SK-N-SH (cell line): ENCODE data around the gene SPEF2. TPM values are rescaled to one million over a fixed set of nuclear protein-coding genes. Genes with fewer than 3 reads are reported as not detected.

Experiments used
- CTCF ChIA-PET: fragments of 300-600, 350-600 bp; formaldehyde crosslinking; extraction: SDS; loops from one replicate; lab custom pipeline; 2021; lab: Yijun Ruan, JAX
- POLR2A ChIA-PET: fragments of 350-600 bp; sonication (Branson Sonifier 250); formaldehyde crosslinking; extraction: SDS; loops from one replicate; lab custom pipeline; 2020; ENCODE audit warnings: antibody characterized with exemption, inconsistent platforms; lab: Yijun Ruan, JAX
- DNase-seq: peaks from one replicate; pipeline ENCODE4 v3.0.0; 2012
- H2AFZ ChIP-seq: fragments of 200-600 bp; sonication (generic); 2 replicates; pipeline ENCODE4 v1.8.1; 2016; ENCODE audit warnings: antibody characterized with exemption, mild to moderate bottlenecking, low read depth
- H3F3A ChIP-seq: fragments of 200-600 bp; sonication (generic); replicated peaks from 2 replicates; pipeline ENCODE3; 2016; ENCODE audit warnings: antibody characterized with exemption, mild to moderate bottlenecking; ENCODE audit not compliant: insufficient read depth
- H3K27ac ChIP-seq, 2 experiments: fragments of 200-500 bp in 1 of 2; fragments of 200-600 bp in 1 of 2; sonication (Bioruptor generic) in 1 of 2; sonication (generic), shearing (Covaris generic) in 1 of 2; 2 replicates each; pipeline versions ENCODE4 v1.5.1 to v1.6.1; 2014 to 2016; ENCODE audit warnings: low read depth in 2 of 2, inconsistent platforms in 1 of 2, low read length in 1 of 2, mild to moderate bottlenecking in 1 of 2, mixed read lengths in 1 of 2
- H3K27me3 ChIP-seq: fragments of 200-600 bp; sonication (generic), shearing (Covaris generic); 2 replicates; pipeline ENCODE4 v1.6.1; 2016; ENCODE audit warnings: mixed run types; ENCODE audit not compliant: insufficient read depth
- H3K36me3 ChIP-seq, 2 experiments: fragments of 200-500 bp in 1 of 2; fragments of 200-600 bp in 1 of 2; sonication (Bioruptor generic) in 1 of 2; sonication (generic) in 1 of 2; replicated peaks in 1 of 2; 2 replicates each; pipeline versions ENCODE3 to v1.5.1; 2014 to 2016; ENCODE audit warnings: low read length in 1 of 2, mild to moderate bottlenecking in 1 of 2; ENCODE audit not compliant: insufficient read depth in 2 of 2, control insufficient read depth in 1 of 2
- H3K4me1 ChIP-seq, 2 experiments: fragments of 200-500 bp in 1 of 2; fragments of 200-600 bp in 1 of 2; sonication (Bioruptor generic) in 1 of 2; sonication (generic), shearing (Covaris generic) in 1 of 2; 2 replicates each; pipeline versions ENCODE4 v1.5.1 to v1.6.1; 2014 to 2016; ENCODE audit warnings: low read depth in 1 of 2, low read length in 1 of 2, mixed run types in 1 of 2; ENCODE audit not compliant: insufficient read depth in 2 of 2, control insufficient read depth in 1 of 2
- H3K4me2 ChIP-seq: fragments of 200-600 bp; sonication (generic), shearing (Covaris generic); 2 replicates; pipeline ENCODE4 v1.6.1; 2017; ENCODE audit warnings: mixed run types
- H3K4me3 ChIP-seq, 2 experiments: fragments of 200-500 bp in 1 of 2; fragments of 200-600 bp in 1 of 2; sonication (Bioruptor generic) in 1 of 2; sonication (generic), shearing (Covaris generic) in 1 of 2; 2 replicates each; pipeline versions ENCODE4 v1.5.1 to v1.8.1; 2014 to 2016; ENCODE audit warnings: low read depth in 2 of 2, inconsistent platforms in 1 of 2, low read length in 1 of 2, mild to moderate bottlenecking in 1 of 2, mixed read lengths in 1 of 2, moderate library complexity in 1 of 2
- H3K79me2 ChIP-seq: fragments of 200-600 bp; sonication (generic); 2 replicates; pipeline ENCODE4 v1.8.1; 2017; ENCODE audit warnings: mild to moderate bottlenecking; ENCODE audit not compliant: insufficient read depth
- H3K9ac ChIP-seq: fragments of 200-600 bp; sonication (generic); 2 replicates; pipeline ENCODE4 v1.6.1; 2017; ENCODE audit warnings: mixed run types
- H3K9me2 ChIP-seq: fragments of 200-600 bp; sonication (generic); 2 replicates; pipeline ENCODE4 v1.6.1; 2017; ENCODE audit warnings: mixed run types
- H3K9me3 ChIP-seq: fragments of 200-600 bp; sonication (generic); 2 replicates; pipeline ENCODE4 v1.6.1; 2017; ENCODE audit warnings: mixed run types, mild to moderate bottlenecking, moderate library complexity
- H4K20me1 ChIP-seq: fragments of 200-600 bp; sonication (generic); 2 replicates; pipeline ENCODE4 v1.6.1; 2017; ENCODE audit warnings: mild to moderate bottlenecking, mixed run types; ENCODE audit not compliant: insufficient read depth
- EP300 ChIP-seq, 2 experiments: IDR thresholded peaks; 2 replicates each; pipeline versions ENCODE4 v1.4.0 to v1.6.1; 2012; ENCODE audit warnings: borderline replicate concordance in 1 of 2, low read depth in 1 of 2, low read length in 1 of 2
- FOXJ3 ChIP-seq: sonication (generic); formaldehyde crosslinking; IDR thresholded peaks from 2 replicates; pipeline ENCODE4 v1.5.1; 2020; ENCODE audit warnings: mild to moderate bottlenecking, missing genetic modification reagents
- FOXM1 ChIP-seq: IDR thresholded peaks from 2 replicates; pipeline ENCODE4 v1.4.0; 2012; ENCODE audit warnings: low read depth, mild to moderate bottlenecking
- GABPA ChIP-seq: IDR thresholded peaks from 2 replicates; pipeline ENCODE4 v1.4.0; 2012; ENCODE audit warnings: low read depth, mild to moderate bottlenecking
- GATA2 ChIP-seq: sonication (generic); formaldehyde crosslinking; IDR thresholded peaks from 2 replicates; pipeline ENCODE4 v1.5.0; 2020; ENCODE audit warnings: mild to moderate bottlenecking, missing genetic modification reagents
- MXI1 ChIP-seq: IDR thresholded peaks from 2 replicates; pipeline ENCODE4 v1.6.1; 2012; ENCODE audit warnings: mild to moderate bottlenecking, low read depth, low read length, improper control_type of control experiment
- NRF1 ChIP-seq: IDR thresholded peaks from 2 replicates; pipeline ENCODE4 v1.6.1; 2012; ENCODE audit warnings: low read depth, mild to moderate bottlenecking, low read length
- POLR2AphosphoS5 ChIP-seq: IDR thresholded peaks from 2 replicates; pipeline ENCODE4 v1.6.1; 2012; ENCODE audit warnings: low read depth, low read length
- RAD21 ChIP-seq: IDR thresholded peaks from 2 replicates; pipeline ENCODE4 v1.6.1; 2012; ENCODE audit warnings: mild to moderate bottlenecking, low read length
- RCOR1 ChIP-seq: fragments of 150-350 bp; IDR thresholded peaks from 2 replicates; pipeline ENCODE4 v1.6.1; 2017; ENCODE audit warnings: antibody characterized with exemption, low read length
- RXRA ChIP-seq: IDR thresholded peaks from 2 replicates; pipeline ENCODE4 v1.4.0; 2012; ENCODE audit warnings: low read depth, mild to moderate bottlenecking, borderline replicate concordance
- SMC3 ChIP-seq: IDR thresholded peaks from 2 replicates; pipeline ENCODE4 v1.6.1; 2012; ENCODE audit warnings: low read depth, low read length, improper control_type of control experiment
- TAF1 ChIP-seq: IDR thresholded peaks from 2 replicates; pipeline ENCODE4 v1.6.1; 2012; ENCODE audit warnings: low read depth, mild to moderate bottlenecking, low read length, moderate library complexity, borderline replicate concordance
- TCF12 ChIP-seq: IDR thresholded peaks from 2 replicates; pipeline ENCODE4 v1.4.0; 2012
- TEAD4 ChIP-seq: IDR thresholded peaks from 2 replicates; pipeline ENCODE4 v1.4.0; 2012; ENCODE audit warnings: mild to moderate bottlenecking, borderline replicate concordance; ENCODE audit not compliant: insufficient read depth
- WGBS: methylation state at CpG from one replicate; pipeline ENCODE4 v1.1.6; 2017; ENCODE audit warnings: low lambda C conversion rate; 5-methylcytosine and 5-hydroxymethylcytosine counted together
- polyA plus RNA-seq, 3 experiments: library from polyadenylated mRNA; depleted of rRNA; stranded (reverse); fragments of >200 nt; gene quantifications; 2 replicates each; pipeline ENCODE4 v1.2.3, GENCODE V29; 2012
- TF ChIP-seq, protein P1 (sequence below): fragments of 200-600 bp; sonication (generic); IDR thresholded peaks from 2 replicates; pipeline ENCODE4 v1.6.1; 2017; ENCODE audit warnings: antibody characterized with exemption, mild to moderate bottlenecking, moderate library complexity
- TF ChIP-seq, protein P2 (sequence below): fragments of 150-350 bp; IDR thresholded peaks from 2 replicates; pipeline ENCODE4 v1.6.1; 2017; ENCODE audit warnings: antibody characterized with exemption, low read length, low read depth, borderline replicate concordance
- TF ChIP-seq, protein P3 (sequence below): IDR thresholded peaks from 2 replicates; pipeline ENCODE4; 2012
- TF ChIP-seq, protein P4 (sequence below): fragments of 150-350 bp; IDR thresholded peaks from 2 replicates; pipeline ENCODE4 v1.6.1; 2016; ENCODE audit warnings: mild to moderate bottlenecking, low read depth, low read length
- TF ChIP-seq, protein P5 (sequence below): IDR thresholded peaks from 2 replicates; pipeline ENCODE4 v1.6.1; 2012; ENCODE audit warnings: mild to moderate bottlenecking, low read depth, low read length, moderate library complexity

Gene SPEF2
- polyA plus RNA-seq, 1 of the 3 experiments (the other 2 are of a cell fraction) = 1.6 TPM

DNA sequence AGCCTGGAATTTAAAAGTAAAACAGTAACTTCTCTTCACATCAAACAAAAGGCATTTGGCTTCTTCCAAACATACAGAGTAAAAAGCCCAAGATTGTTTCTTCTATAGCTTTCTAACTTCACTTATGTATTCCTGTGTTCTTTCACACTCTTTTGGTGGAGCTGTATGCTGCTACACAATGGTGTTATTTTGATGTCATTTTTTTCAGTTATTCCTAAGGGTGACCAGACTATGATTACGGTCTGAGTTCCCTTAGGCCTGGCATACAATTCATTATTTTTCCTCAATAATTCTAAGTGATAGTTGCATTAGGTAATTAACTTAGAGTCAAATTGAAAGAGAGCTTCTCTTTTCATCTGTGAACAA is 172.8 kb downstream of the SPEF2 start:
- Histone ChIP-seq H2AFZ (0 out of 2 replicates have a peak overlapping the region, but pooled peaks have one; percentile 8), H3K9ac (no peak overlapping the region)

DNA sequence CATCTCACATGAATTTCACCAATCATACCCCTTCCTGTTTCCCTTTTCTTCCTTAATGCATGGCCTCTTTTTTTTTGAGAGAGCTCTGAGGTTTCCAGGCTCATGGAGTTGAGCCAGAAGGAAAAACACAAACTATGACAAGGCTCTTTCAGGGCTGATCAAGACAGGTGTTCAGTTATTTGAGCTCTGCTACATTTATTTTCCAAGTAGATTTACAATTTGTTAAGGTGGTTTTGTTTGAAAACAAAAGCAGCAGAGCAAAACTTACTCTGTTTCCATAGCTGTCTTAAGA is 176.6 kb downstream of the SPEF2 start:
- no peak overlapping the region for H3K27ac ChIP-seq
- CTCF ChIA-PET = interaction anchor here (2.2 kb wide), 1 partner anchor 17 kb away, joined by 7 read pairs; no protein-coding TSS in a partner anchor
- H3K27me3 ChIP-seq = no peaks in the 10 kb centered on the region
- no peak overlapping the region for H3K9ac ChIP-seq
- no peak overlapping the region for H3K4me2 ChIP-seq
- H3K4me1 ChIP-seq = 0 out of 4 replicates have a peak, but pooled peaks cover 0 to 6% of the 10 kb centered on the region in 2 experiments
- H4K20me1 ChIP-seq = no peaks in the 10 kb centered on the region
- no peak overlapping the region for H2AFZ ChIP-seq
- no peaks in the 10 kb centered on the region for H3K9me2 ChIP-seq
- H3K79me2 ChIP-seq = no peaks in the 10 kb centered on the region
- TF ChIP-seq FOXM1 (no peak), RXRA (no peak), MXI1 (no peak), SMC3 (no peak), TEAD4 (no peak), EP300 (IDR thresholded peaks at IDR 0.05; ENCODE audit: borderline replicate concordance in 1 of 2, low read depth in 1 of 2, low read length in 1 of 2) (no peak), RCOR1 (no peak), NRF1 (no peak), FOXJ3 (CRISPR knock-in tag) (no peak), GABPA (no peak), GATA2 (CRISPR knock-in tag) (no peak), RAD21 (no peak), POLR2AphosphoS5 (no peak), TAF1 (no peak)
- TF ChIP-seq, protein P1, sequence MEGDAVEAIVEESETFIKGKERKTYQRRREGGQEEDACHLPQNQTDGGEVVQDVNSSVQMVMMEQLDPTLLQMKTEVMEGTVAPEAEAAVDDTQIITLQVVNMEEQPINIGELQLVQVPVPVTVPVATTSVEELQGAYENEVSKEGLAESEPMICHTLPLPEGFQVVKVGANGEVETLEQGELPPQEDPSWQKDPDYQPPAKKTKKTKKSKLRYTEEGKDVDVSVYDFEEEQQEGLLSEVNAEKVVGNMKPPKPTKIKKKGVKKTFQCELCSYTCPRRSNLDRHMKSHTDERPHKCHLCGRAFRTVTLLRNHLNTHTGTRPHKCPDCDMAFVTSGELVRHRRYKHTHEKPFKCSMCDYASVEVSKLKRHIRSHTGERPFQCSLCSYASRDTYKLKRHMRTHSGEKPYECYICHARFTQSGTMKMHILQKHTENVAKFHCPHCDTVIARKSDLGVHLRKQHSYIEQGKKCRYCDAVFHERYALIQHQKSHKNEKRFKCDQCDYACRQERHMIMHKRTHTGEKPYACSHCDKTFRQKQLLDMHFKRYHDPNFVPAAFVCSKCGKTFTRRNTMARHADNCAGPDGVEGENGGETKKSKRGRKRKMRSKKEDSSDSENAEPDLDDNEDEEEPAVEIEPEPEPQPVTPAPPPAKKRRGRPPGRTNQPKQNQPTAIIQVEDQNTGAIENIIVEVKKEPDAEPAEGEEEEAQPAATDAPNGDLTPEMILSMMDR = no peak
- TF ChIP-seq, protein P2, sequence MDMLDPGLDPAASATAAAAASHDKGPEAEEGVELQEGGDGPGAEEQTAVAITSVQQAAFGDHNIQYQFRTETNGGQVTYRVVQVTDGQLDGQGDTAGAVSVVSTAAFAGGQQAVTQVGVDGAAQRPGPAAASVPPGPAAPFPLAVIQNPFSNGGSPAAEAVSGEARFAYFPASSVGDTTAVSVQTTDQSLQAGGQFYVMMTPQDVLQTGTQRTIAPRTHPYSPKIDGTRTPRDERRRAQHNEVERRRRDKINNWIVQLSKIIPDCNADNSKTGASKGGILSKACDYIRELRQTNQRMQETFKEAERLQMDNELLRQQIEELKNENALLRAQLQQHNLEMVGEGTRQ = no peak
- TF ChIP-seq, protein P3, sequence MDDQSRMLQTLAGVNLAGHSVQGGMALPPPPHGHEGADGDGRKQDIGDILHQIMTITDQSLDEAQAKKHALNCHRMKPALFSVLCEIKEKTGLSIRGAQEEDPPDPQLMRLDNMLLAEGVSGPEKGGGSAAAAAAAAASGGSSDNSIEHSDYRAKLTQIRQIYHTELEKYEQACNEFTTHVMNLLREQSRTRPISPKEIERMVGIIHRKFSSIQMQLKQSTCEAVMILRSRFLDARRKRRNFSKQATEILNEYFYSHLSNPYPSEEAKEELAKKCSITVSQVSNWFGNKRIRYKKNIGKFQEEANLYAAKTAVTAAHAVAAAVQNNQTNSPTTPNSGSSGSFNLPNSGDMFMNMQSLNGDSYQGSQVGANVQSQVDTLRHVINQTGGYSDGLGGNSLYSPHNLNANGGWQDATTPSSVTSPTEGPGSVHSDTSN = no peak
- TF ChIP-seq, protein P4, sequence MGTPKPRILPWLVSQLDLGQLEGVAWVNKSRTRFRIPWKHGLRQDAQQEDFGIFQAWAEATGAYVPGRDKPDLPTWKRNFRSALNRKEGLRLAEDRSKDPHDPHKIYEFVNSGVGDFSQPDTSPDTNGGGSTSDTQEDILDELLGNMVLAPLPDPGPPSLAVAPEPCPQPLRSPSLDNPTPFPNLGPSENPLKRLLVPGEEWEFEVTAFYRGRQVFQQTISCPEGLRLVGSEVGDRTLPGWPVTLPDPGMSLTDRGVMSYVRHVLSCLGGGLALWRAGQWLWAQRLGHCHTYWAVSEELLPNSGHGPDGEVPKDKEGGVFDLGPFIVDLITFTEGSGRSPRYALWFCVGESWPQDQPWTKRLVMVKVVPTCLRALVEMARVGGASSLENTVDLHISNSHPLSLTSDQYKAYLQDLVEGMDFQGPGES = no peak
- TF ChIP-seq, protein P5, sequence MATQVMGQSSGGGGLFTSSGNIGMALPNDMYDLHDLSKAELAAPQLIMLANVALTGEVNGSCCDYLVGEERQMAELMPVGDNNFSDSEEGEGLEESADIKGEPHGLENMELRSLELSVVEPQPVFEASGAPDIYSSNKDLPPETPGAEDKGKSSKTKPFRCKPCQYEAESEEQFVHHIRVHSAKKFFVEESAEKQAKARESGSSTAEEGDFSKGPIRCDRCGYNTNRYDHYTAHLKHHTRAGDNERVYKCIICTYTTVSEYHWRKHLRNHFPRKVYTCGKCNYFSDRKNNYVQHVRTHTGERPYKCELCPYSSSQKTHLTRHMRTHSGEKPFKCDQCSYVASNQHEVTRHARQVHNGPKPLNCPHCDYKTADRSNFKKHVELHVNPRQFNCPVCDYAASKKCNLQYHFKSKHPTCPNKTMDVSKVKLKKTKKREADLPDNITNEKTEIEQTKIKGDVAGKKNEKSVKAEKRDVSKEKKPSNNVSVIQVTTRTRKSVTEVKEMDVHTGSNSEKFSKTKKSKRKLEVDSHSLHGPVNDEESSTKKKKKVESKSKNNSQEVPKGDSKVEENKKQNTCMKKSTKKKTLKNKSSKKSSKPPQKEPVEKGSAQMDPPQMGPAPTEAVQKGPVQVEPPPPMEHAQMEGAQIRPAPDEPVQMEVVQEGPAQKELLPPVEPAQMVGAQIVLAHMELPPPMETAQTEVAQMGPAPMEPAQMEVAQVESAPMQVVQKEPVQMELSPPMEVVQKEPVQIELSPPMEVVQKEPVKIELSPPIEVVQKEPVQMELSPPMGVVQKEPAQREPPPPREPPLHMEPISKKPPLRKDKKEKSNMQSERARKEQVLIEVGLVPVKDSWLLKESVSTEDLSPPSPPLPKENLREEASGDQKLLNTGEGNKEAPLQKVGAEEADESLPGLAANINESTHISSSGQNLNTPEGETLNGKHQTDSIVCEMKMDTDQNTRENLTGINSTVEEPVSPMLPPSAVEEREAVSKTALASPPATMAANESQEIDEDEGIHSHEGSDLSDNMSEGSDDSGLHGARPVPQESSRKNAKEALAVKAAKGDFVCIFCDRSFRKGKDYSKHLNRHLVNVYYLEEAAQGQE = no peak
- H3K4me3 ChIP-seq = no peak overlapping the region
- no peaks in the 10 kb centered on the region for H3K36me3 ChIP-seq
- no peaks in the 10 kb centered on the region for H3F3A ChIP-seq
- no peak for DNase-seq
- H3K9me3 ChIP-seq = no peaks in the 10 kb centered on the region
- POLR2A ChIA-PET = no interaction called here

More for the DNA sequence above, 172.8 kb downstream of the SPEF2 start:
- no peaks in the 10 kb centered on the region for H3K9me2 ChIP-seq
- no peaks in the 10 kb centered on the region for H3F3A ChIP-seq
- DNase-seq = no peak
- peak overlapping the region; percentile 13; the same call in 1 of the 2 replicates for H3K4me2 ChIP-seq
- no peaks in the 10 kb centered on the region for H3K9me3 ChIP-seq
- H3K4me3 ChIP-seq = no peak overlapping the region
- ChIA-PET POLR2A (no interaction called here), CTCF (interaction anchor here (0.9 to 3.7 kb wide), 7 partner anchors 12 to 354 kb away, joined by 3 to 14 read pairs (median 3); no protein-coding TSS in a partner anchor)
- no peaks in the 10 kb centered on the region for H3K27me3 ChIP-seq
- no peak for TF ChIP-seq TCF12
- H3K79me2 ChIP-seq = no peaks in the 10 kb centered on the region
- WGBS = 86% methylated on average over 1 of the region's 1 CpG
- no peaks in the 10 kb centered on the region for H3K36me3 ChIP-seq
- H3K27ac ChIP-seq = no peak overlapping the region
- no peaks in the 10 kb centered on the region for H4K20me1 ChIP-seq
- 0 out of 4 replicates have a peak, but pooled peaks cover 0 to 6% of the 10 kb centered on the region in 2 experiments for H3K4me1 ChIP-seq
